ENCODE results near the gene ZNF10. TPM values are rescaled to one million over a fixed set of nuclear protein-coding genes. Genes with fewer than 3 reads are reported as not detected.

ZNF10 gene
- 1.1 to 2.1 TPM (median 1.6 TPM) in 5 replicates for total RNA-seq (2022; extraction: Qiagen RNA extraction; ENCODE audit: low read depth)

DNA sequence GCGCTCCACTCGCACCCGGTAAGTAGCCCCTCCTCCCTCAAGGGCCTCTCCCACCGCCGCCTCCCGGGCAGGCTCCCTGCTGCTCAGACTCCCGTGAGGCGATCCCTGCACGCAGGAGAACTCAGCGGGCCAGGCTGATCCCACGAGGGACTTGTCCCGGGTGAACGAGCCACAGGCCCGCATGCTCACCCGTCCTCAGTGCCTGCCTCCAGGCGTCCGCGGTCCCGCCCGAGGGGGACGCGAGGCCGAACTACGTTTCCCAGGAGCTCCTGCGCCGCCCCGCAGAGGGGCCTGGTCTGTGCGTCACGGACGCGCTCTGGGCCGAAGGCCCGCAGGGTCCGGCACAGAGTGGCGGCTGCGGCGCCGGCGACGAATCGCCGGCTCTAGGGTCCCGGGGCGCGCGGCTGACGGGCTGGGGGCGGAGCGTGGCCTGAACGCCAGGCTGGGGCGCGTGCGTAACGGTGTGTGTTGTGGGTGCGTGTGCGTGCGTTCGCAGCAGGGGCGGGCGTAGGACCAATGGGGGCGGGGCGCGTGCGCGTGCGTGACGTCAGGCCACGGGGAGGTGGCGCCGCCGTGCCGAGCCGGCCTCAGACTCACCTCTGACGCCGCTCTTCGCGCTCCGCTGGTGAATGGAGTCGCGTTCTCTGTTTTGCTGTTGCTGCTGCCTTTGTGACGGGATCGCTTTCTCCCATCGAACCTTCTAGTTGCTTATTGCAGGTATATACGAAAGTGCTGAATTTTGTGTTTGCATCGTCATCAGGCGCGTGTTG lies at the start of gene ZNF10, which contains the start of gene ZNF891:
TSS of gene ZNF10 (plus strand) at position 590 of the 770 bp plus-strand sequence. CDS start 13,866 bp downstream, outside the sequence.
TSS of gene ZNF891 (minus strand) at position 237 of the 770 bp plus-strand sequence. CDS start 8,356 bp downstream, outside the sequence.

DNA sequence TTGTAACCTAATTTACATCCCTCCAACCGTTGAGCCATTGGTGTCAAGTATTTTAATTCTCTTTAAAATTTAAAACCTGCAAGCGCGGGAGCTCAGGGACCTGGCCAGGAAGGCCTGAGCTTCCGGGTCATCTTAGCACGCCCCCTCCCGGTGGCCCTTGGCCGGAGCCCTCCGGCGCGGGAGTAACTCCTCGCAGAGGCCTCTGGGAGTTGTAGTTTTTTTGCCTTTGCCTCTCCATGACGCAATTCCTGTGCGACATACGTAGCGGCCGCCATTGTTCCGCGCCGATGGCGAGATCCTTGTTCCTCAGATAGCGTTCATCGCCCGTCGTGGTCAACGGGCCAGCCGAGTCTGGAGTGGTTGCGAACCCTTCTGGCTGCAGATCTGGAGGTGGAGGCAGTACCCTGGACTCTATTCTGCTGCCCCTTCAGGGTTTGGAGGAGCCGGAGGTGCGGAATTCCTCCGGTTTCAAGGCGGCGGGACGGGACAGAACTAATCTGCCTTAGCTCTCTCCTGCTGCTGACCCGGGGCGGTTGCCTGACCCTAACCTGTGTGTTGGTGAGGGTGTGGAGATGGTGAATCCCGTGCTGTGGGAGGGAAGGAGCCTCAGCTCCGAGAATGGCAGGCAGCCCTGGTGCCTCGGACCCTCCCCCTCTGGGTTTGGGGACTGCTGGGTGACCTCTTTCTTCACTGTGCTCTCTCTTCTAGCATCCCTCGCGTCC lies 51.0 kb downstream of the ZNF10 start, which contains the start of gene ZNF268:
TSS of gene ZNF268 (plus strand) at position 258 of the 722 bp plus-strand sequence. CDS start 503 bp downstream, outside the sequence.

Other genes with a start within 250 kb of the ZNF10 start
- 19.7 to 24.4 TPM (median 22.6 TPM) in 5 replicates for gene CHFR, start 243.0 kb upstream of the ZNF10 start, total RNA-seq (2022; extraction: Qiagen RNA extraction; ENCODE audit: low read depth)
- 2.6 to 3.6 TPM (median 3.2 TPM) in 5 replicates for gene ZNF605, start 174.3 kb upstream of the ZNF10 start, total RNA-seq (2022; extraction: Qiagen RNA extraction; ENCODE audit: low read depth)
- gene ZNF26, start 144.3 kb upstream of the ZNF10 start, total RNA-seq (2022; extraction: Qiagen RNA extraction; ENCODE audit: low read depth): 7.0 to 12.7 TPM (median 8.5 TPM) in 5 replicates
- gene ZNF84, start 93.1 kb upstream of the ZNF10 start, total RNA-seq (2022; extraction: Qiagen RNA extraction; ENCODE audit: low read depth): 9.3 to 13.7 TPM (median 12.3 TPM) in 5 replicates
- gene ZNF140, start 49.7 kb upstream of the ZNF10 start, total RNA-seq (2022; extraction: Qiagen RNA extraction; ENCODE audit: low read depth): 8.0 to 11.3 TPM (median 8.5 TPM) in 5 replicates
- 0.31 to 0.46 TPM (median 0.37 TPM) in 5 replicates for gene ZNF891, start 353 bp upstream of the ZNF10 start, total RNA-seq (2022; extraction: Qiagen RNA extraction; ENCODE audit: low read depth)
- gene ZNF268, start 50.9 kb downstream of the ZNF10 start, total RNA-seq (2022; extraction: Qiagen RNA extraction; ENCODE audit: low read depth): 8.5 to 14.3 TPM (median 11.4 TPM) in 5 replicates
- gene ANHX, start 105.2 kb downstream of the ZNF10 start, total RNA-seq (2022; extraction: Qiagen RNA extraction; ENCODE audit: low read depth): not detected in 5 replicates

Data from A549 treated with GW870086 at 1 μM for 4 hours (cell line).